GM12878 (cell line): ENCODE results near the gene ADCY10. TPM values are rescaled to one million over a fixed set of nuclear protein-coding genes. Genes with fewer than 3 reads are reported as not detected.

Source experiments
- ATAC-seq: fragments of 200-7000 bp; cut with Tn5 transposase; 3 replicates; pipeline ENCODE4 v1.9.1; 2020; ENCODE audit warnings: mild to moderate bottlenecking, moderate library complexity
- BruUV-seq: library from RNA; stranded (reverse); fragments of 400-500 nt; replicated peaks from 2 replicates; lab custom pipeline; 2021; lab: Mats Ljungman, UMichigan
- CTCF ChIA-PET: fragments of 300-600 bp; sonication (Branson Sonifier 250); formaldehyde crosslinking; extraction: SDS; loops from one replicate; lab custom pipeline; 2021; ENCODE audit warnings: inconsistent platforms; lab: Yijun Ruan, JAX
- POLR2A ChIA-PET: fragments of 350-600 bp; formaldehyde crosslinking; extraction: SDS; loops from one replicate; lab custom pipeline; 2021; ENCODE audit warnings: inconsistent platforms; lab: Charles Lee
- RAD21 ChIA-PET: fragments of 300-600 bp; sonication (Branson Sonifier 250); formaldehyde crosslinking; loops from one replicate; lab custom pipeline; 2023; ENCODE audit warnings: antibody characterized with exemption; ENCODE audit not compliant: unreplicated experiment; lab: Charles Lee
- SMC1A ChIA-PET: fragments of 300-600 bp; sonication (Branson Sonifier 250); formaldehyde crosslinking; loops from one replicate; lab custom pipeline; 2023; ENCODE audit not compliant: unreplicated experiment, uncharacterized antibody; lab: Charles Lee
- DNase-seq: peaks from one replicate; pipeline ENCODE4 v3.0.0-alpha.2; 2011; ENCODE audit warnings: low read depth, low spot score
- FAIRE-seq: peaks from 3 replicates; lab custom pipeline; 2011; peaks lifted over from hg19 to GRCh38; lab: Jason Lieb, UNC
- H2AFZ ChIP-seq: 2 replicates; pipeline ENCODE4 v1.6.0; 2011; ENCODE audit warnings: low read depth, low read length, control low read depth; ENCODE audit not compliant: control insufficient read depth
- H3K27ac ChIP-seq: 2 replicates; pipeline ENCODE4 v1.5.1; 2011; ENCODE audit warnings: control low read depth; ENCODE audit not compliant: control insufficient read depth, insufficient read depth
- H3K27me3 ChIP-seq, 2 experiments: replicated peaks in 1 of 2; 2 replicates each; pipeline versions ENCODE4 v1.6.0 to v1.6.1; 2011; ENCODE audit warnings: low read length in 1 of 2; ENCODE audit not compliant: control insufficient read depth in 2 of 2, insufficient read depth in 2 of 2
- H3K36me3 ChIP-seq, 2 experiments: 2 replicates each; pipeline ENCODE4 v1.5.1; 2011; ENCODE audit warnings: low read length in 1 of 2; ENCODE audit not compliant: control insufficient read depth in 2 of 2, insufficient read depth in 2 of 2
- H3K4me1 ChIP-seq: 2 replicates; pipeline ENCODE4 v1.6.1; 2011; ENCODE audit warnings: mild to moderate bottlenecking, low read length, moderate library complexity, mixed read lengths; ENCODE audit not compliant: control insufficient read depth, insufficient read depth
- H3K4me2 ChIP-seq: 2 replicates; pipeline ENCODE4 v1.6.0; 2011; ENCODE audit warnings: control low read depth; ENCODE audit not compliant: control insufficient read depth, insufficient read depth
- H3K4me3 ChIP-seq: fragments of 200-600 bp; sonication (generic); 2 replicates; pipeline ENCODE4 v1.5.1; 2016
- H3K79me2 ChIP-seq: 2 replicates; pipeline ENCODE4 v1.6.0; 2011; ENCODE audit warnings: low read length; ENCODE audit not compliant: control insufficient read depth, insufficient read depth
- H3K9ac ChIP-seq: 2 replicates; pipeline ENCODE4 v1.8.0; 2011; ENCODE audit warnings: low read length, control low read depth, mixed read lengths; ENCODE audit not compliant: control insufficient read depth, insufficient read depth
- H3K9me3 ChIP-seq: replicated peaks from 3 replicates; pipeline ENCODE4 v1.5.1; 2011; ENCODE audit warnings: mild to moderate bottlenecking, low read length; ENCODE audit not compliant: control insufficient read depth, insufficient read depth
- H4K20me1 ChIP-seq: 2 replicates; pipeline ENCODE4 v1.6.0; 2011; ENCODE audit not compliant: control insufficient read depth, insufficient read depth
- BMI1 ChIP-seq: fragments of 450-650 bp; IDR thresholded peaks from 2 replicates; pipeline ENCODE4 v1.6.1; 2016; ENCODE audit warnings: mild to moderate bottlenecking, moderate library complexity, borderline replicate concordance
- CTCF ChIP-seq, 3 experiments: IDR thresholded peaks in 2 of 3; conservative IDR thresholded peaks in 1 of 3; 2 replicates each; pipeline ENCODE4 v1.5.1; 2011; ENCODE audit warnings: low read depth in 3 of 3, low read length in 3 of 3, mild to moderate bottlenecking in 3 of 3, control low read depth in 2 of 3, moderate library complexity in 2 of 3, inconsistent platforms in 1 of 3, mixed read lengths in 1 of 3; ENCODE audit not compliant: control insufficient read depth in 2 of 3, insufficient read depth in 1 of 3; ENCODE audit errors: extremely low read depth in 1 of 3
- CUX1 ChIP-seq: IDR thresholded peaks from 2 replicates; pipeline ENCODE4 v1.6.1; 2012; ENCODE audit warnings: improper control_type of control experiment, low read depth, low read length; ENCODE audit not compliant: insufficient replicate concordance
- ESRRA ChIP-seq: IDR thresholded peaks from 2 replicates; pipeline ENCODE4 v1.6.1; 2012; ENCODE audit warnings: mild to moderate bottlenecking, low read length, improper control_type of control experiment
- HDAC2 ChIP-seq: fragments of 200-600 bp; sonication (generic); IDR thresholded peaks from 2 replicates; pipeline ENCODE4 v1.6.1; 2017
- HDAC6 ChIP-seq: fragments of 200-600 bp; sonication (generic); IDR thresholded peaks from one replicate; pipeline ENCODE4 v1.8.0; 2017; ENCODE audit warnings: antibody characterized with exemption; ENCODE audit not compliant: unreplicated experiment
- LARP7 ChIP-seq: fragments of 450-650 bp; IDR thresholded peaks from 2 replicates; pipeline ENCODE4 v1.6.1; 2017; ENCODE audit warnings: mild to moderate bottlenecking
- MYB ChIP-seq: fragments of 150-350 bp; IDR thresholded peaks from 2 replicates; pipeline ENCODE4 v1.6.1; 2014; ENCODE audit warnings: mild to moderate bottlenecking, low read depth, low read length, borderline replicate concordance
- MYC ChIP-seq: IDR thresholded peaks from 2 replicates; pipeline ENCODE4 v1.6.1; 2011; ENCODE audit warnings: mild to moderate bottlenecking, low read length, moderate library complexity, inconsistent platforms; ENCODE audit not compliant: insufficient read depth, insufficient replicate concordance, insufficient read length, severe bottlenecking
- POU2F2 ChIP-seq: IDR thresholded peaks from 3 replicates; pipeline ENCODE4 v1.6.1; 2011; ENCODE audit warnings: low read depth, mild to moderate bottlenecking, low read length, borderline replicate concordance
- ZNF24 ChIP-seq: fragments of 450-650 bp; IDR thresholded peaks from 2 replicates; pipeline ENCODE4 v1.6.1; 2017; ENCODE audit warnings: antibody characterized with exemption, mild to moderate bottlenecking
- WGBS: methylation state at CpG from one replicate; pipeline ENCODE4 v1.1.6; 2016; ENCODE audit warnings: low lambda C conversion rate; ENCODE audit not compliant: insufficient replicate concordance, insufficient coverage; ENCODE audit errors: missing lambda C conversion rate; 5-methylcytosine and 5-hydroxymethylcytosine counted together
- in situ Hi-C: fragments of 300-500 bp; cut with MboI; formaldehyde crosslinking; loops from 9 replicates; pipeline ENCODE4 v1.14.3; 2018; ENCODE audit warnings: mixed read lengths
- intact Hi-C: fragments of 100-400 bp; cut with micrococcal nuclease; formaldehyde crosslinking; loops from one replicate; pipeline ENCODE4 v1.14.2; 2022; ENCODE audit not compliant: unreplicated experiment
- polyA plus RNA-seq, 11 experiments: library from polyadenylated mRNA; depleted of rRNA in 4 of 11; unstranded in 6 of 11; stranded (reverse) in 5 of 11; fragments of >200 nt; fragmentation: Nextera tagmentation in 4 of 11; fragmentation: Illumina TruSeq in 1 of 11; extraction: Ambion mirVana in 4 of 11; extraction: Trizol in 1 of 11; gene quantifications; 1 replicate in 1 of 11; 2 replicates in 10 of 11; pipeline versions ENCODE4 v1.2.1 to v1.2.3, GENCODE V29; 2011 to 2016; ENCODE audit warnings: inconsistent platforms in 2 of 11, missing spikeins in 2 of 11, low read depth in 1 of 11
- total RNA-seq, 4 experiments: library from RNA; depleted of rRNA in 3 of 4; stranded (reverse); fragments of >200 nt in 3 of 4; fragmentation: Illumina TruSeq in 1 of 4; extraction: Trizol in 1 of 4; gene quantifications; 2 replicates each; pipeline versions ENCODE4 v1.2.1 to v1.2.3, GENCODE V29; 2013 to 2021

Gene ADCY10
- total and polyA plus RNA-seq, 10 of the 15 experiments (the other 5 are each of a cell fraction or from before 2014, with no cell fraction given) = 0.13 to 0.22 TPM; not detected in 8

GRCh38 chr1:167776151-167776550 is 137.8 kb downstream of the ADCY10 start:
- POLR2A ChIA-PET = interaction anchor here (0.6 to 1.3 kb wide), 2 partner anchors 14 kb away, joined by 4 to 6 read pairs; no protein-coding TSS in a partner anchor

More at GRCh38 chr1:167776151-167776550, 137.8 kb downstream of the ADCY10 start:
- no peak overlapping the region for H3K27ac ChIP-seq
- H3K36me3 ChIP-seq = peaks cover 13 to 25% of the 10 kb centered on the region in 2 experiments
- no peak overlapping the region for H3K9ac ChIP-seq
- ATAC-seq = no peak
- no peak overlapping the region for H2AFZ ChIP-seq
- H3K4me2 ChIP-seq = no peak overlapping the region
- ChIA-PET CTCF (interaction anchor here (1.2 kb wide), 1 partner anchor 15 kb away, joined by 3 read pairs; no protein-coding TSS in a partner anchor), RAD21 (no interaction called here), SMC1A (interaction anchor here (0.7 to 1.7 kb wide), 6 partner anchors 8 to 58 kb away, joined by 3 to 8 read pairs (median 4); no protein-coding TSS in a partner anchor)
- WGBS = 95% methylated on average over 1 of the region's 1 CpG
- no peaks in the 10 kb centered on the region for H3K9me3 ChIP-seq
- no peaks in the 10 kb centered on the region for H3K27me3 ChIP-seq
- FAIRE-seq = peak; percentile 86
- in situ Hi-C loops = no loop called here
- H3K4me1 ChIP-seq = no peaks in the 10 kb centered on the region
- no peaks in the 10 kb centered on the region for H3K79me2 ChIP-seq
- no peak overlapping the region for H3K4me3 ChIP-seq
- no TSS peak for BruUV-seq
- H4K20me1 ChIP-seq = no peaks in the 10 kb centered on the region
- intact Hi-C loops = no loop called here
- TF ChIP-seq LARP7 (no peak), CUX1 (no peak), CTCF (IDR thresholded peaks at IDR 0.05 in 2 of 3, conservative IDR thresholded peaks at IDR 0.05 in 1 of 3; ENCODE audit: control insufficient read depth in 2 of 3, extremely low read depth in 1 of 3, insufficient read depth in 1 of 3, low read depth in 3 of 3, low read length in 3 of 3) (no peak), ESRRA (no peak), HDAC2 (no peak), ZNF24 (no peak), MYC (no peak), HDAC6 (no peak), MYB (no peak), POU2F2 (no peak), BMI1 (no peak)
- no peak for DNase-seq
